ENCODE data around the gene LRCH1. TPM values are rescaled to one million over a fixed set of nuclear protein-coding genes. Genes with fewer than 3 reads are reported as not detected.

LRCH1 gene
- total RNA-seq, 1 donor from 2014 or later, result 17.0 TPM

GRCh38 chr13:46622630-46623256, 69.8 kb downstream of the LRCH1 start:
- no peak for TF ChIP-seq CTCF (conservative IDR thresholded peaks at IDR 0.05; ENCODE audit: low read depth, low read length)
- no peak for DNase-seq (ENCODE audit: low read depth)
- H3K4me3 ChIP-seq (ENCODE audit: low read depth, low read length), result peak overlapping the region; percentile 26

GRCh38 chr13:46624353-46624752, 71.4 kb downstream of the LRCH1 start:
- H3K4me3 ChIP-seq (ENCODE audit: low read depth, low read length), result no peak overlapping the region
- no peak for DNase-seq (ENCODE audit: low read depth)
- TF ChIP-seq CTCF (conservative IDR thresholded peaks at IDR 0.05; ENCODE audit: low read depth, low read length), result no peak

- TF ChIP-seq CTCF (conservative IDR thresholded peaks at IDR 0.05; ENCODE audit: low read depth, low read length), result no peak
- no peak for DNase-seq (ENCODE audit: low read depth)
- no peak overlapping the region for H3K4me3 ChIP-seq (ENCODE audit: low read depth, low read length)
These were observed 71.9 kb downstream of the LRCH1 start for GRCh38 chr13:46624821-46625220.

GRCh38 chr13:46627462-46627861, 74.5 kb downstream of the LRCH1 start:
- no peak for TF ChIP-seq CTCF (conservative IDR thresholded peaks at IDR 0.05; ENCODE audit: low read depth, low read length)
- H3K4me3 ChIP-seq (ENCODE audit: low read depth, low read length), result no peak overlapping the region
- DNase-seq (ENCODE audit: low read depth), result no peak

GRCh38 chr13:46628622-46629365, 75.8 kb downstream of the LRCH1 start:
- H3K4me3 ChIP-seq (ENCODE audit: low read depth, low read length), result no peak overlapping the region
- no peak for TF ChIP-seq CTCF (conservative IDR thresholded peaks at IDR 0.05; ENCODE audit: low read depth, low read length)
- no peak for DNase-seq (ENCODE audit: low read depth)

GRCh38 chr13:46629811-46630413, 76.9 kb downstream of the LRCH1 start:
- TF ChIP-seq CTCF (conservative IDR thresholded peaks at IDR 0.05; ENCODE audit: low read depth, low read length), result no peak
- no peak overlapping the region for H3K4me3 ChIP-seq (ENCODE audit: low read depth, low read length)
- no peak for DNase-seq (ENCODE audit: low read depth)

All from epithelial cell of proximal tubule (primary cell).